SU-DHL-6 (cell line): ENCODE results near the gene SPIB.

ENCODE experiments used
- H2AFZ ChIP-seq: fragments of 200-600 bp; sonication (generic); 2 replicates; pipeline ENCODE4 v1.6.1; 2014; ENCODE audit warnings: low read depth, mild to moderate bottlenecking, moderate library complexity, mixed read lengths, antibody characterized with exemption, low read length; ENCODE audit not compliant: severe bottlenecking
- H3F3A ChIP-seq: fragments of 200-600 bp; shearing (Covaris generic); 2 replicates; pipeline ENCODE4 v1.6.0; 2016; ENCODE audit warnings: antibody characterized with exemption, mild to moderate bottlenecking; ENCODE audit not compliant: insufficient read depth
- H3K27ac ChIP-seq: fragments of 200-600 bp; sonication (generic); 2 replicates; pipeline ENCODE4 v1.5.1; 2016; ENCODE audit warnings: low read depth, mild to moderate bottlenecking, low read length, moderate library complexity, mixed read lengths
- H3K27me3 ChIP-seq: fragments of 200-600 bp; sonication (generic), shearing (Covaris generic); 2 replicates; pipeline ENCODE4 v1.6.0; 2014; ENCODE audit warnings: mild to moderate bottlenecking, low read length
- H3K36me3 ChIP-seq: fragments of 200-600 bp; sonication (generic); 2 replicates; pipeline ENCODE4 v1.6.1; 2014; ENCODE audit warnings: mild to moderate bottlenecking, low read length, mixed read lengths
- H3K4me2 ChIP-seq: fragments of 300-600, 200-600 bp; shearing (Covaris generic), sonication (generic); 2 replicates; pipeline ENCODE4 v1.6.0; 2014; ENCODE audit warnings: low read length, low read depth, mild to moderate bottlenecking; ENCODE audit not compliant: poor library complexity, severe bottlenecking
- H3K4me3 ChIP-seq: fragments of 200-600 bp; sonication (generic); 2 replicates; pipeline ENCODE4 v1.5.1; 2014; ENCODE audit warnings: antibody characterized with exemption, low read length, mild to moderate bottlenecking, mixed read lengths; ENCODE audit not compliant: insufficient read depth, poor library complexity, severe bottlenecking
- H3K79me2 ChIP-seq: fragments of 200-600 bp; sonication (generic); 2 replicates; pipeline ENCODE4 v1.6.1; 2014; ENCODE audit warnings: mild to moderate bottlenecking, low read length, moderate library complexity; ENCODE audit not compliant: insufficient read depth
- H3K9ac ChIP-seq: fragments of 200-600 bp; sonication (generic); 2 replicates; pipeline ENCODE4 v1.7.0; 2014; ENCODE audit warnings: mild to moderate bottlenecking, low read length
- H3K9me2 ChIP-seq: fragments of 200-600 bp; sonication (generic); replicated peaks from 2 replicates; pipeline ENCODE4 v1.6.1; 2014; ENCODE audit warnings: low read length; ENCODE audit not compliant: insufficient read depth
- H3K9me3 ChIP-seq: fragments of 200-600 bp; sonication (generic); 2 replicates; pipeline ENCODE4 v1.6.1; 2014; ENCODE audit warnings: low read length, mixed read lengths; ENCODE audit not compliant: insufficient read depth
- H4K20me1 ChIP-seq: fragments of 200-600 bp; sonication (generic); 2 replicates; pipeline ENCODE4 v1.6.1; 2014; ENCODE audit warnings: low read depth, mild to moderate bottlenecking, antibody characterized with exemption, low read length, moderate library complexity, mixed read lengths
- EZH2phosphoT487 ChIP-seq: fragments of 200-600 bp; sonication (generic), shearing (Covaris generic); conservative IDR thresholded peaks from 2 replicates; pipeline ENCODE4 v1.6.1; 2018; ENCODE audit warnings: mild to moderate bottlenecking, antibody characterized with exemption, low read length, moderate library complexity, mixed read lengths
- TF ChIP-seq, protein P1 (sequence below): fragments of 200-600 bp; sonication (generic); IDR thresholded peaks from one replicate; pipeline ENCODE4 v1.5.1; 2017; ENCODE audit warnings: antibody characterized with exemption, mild to moderate bottlenecking, low read length, moderate library complexity; ENCODE audit not compliant: insufficient read depth, poor library complexity, severe bottlenecking

Gene SPIB

DNA sequence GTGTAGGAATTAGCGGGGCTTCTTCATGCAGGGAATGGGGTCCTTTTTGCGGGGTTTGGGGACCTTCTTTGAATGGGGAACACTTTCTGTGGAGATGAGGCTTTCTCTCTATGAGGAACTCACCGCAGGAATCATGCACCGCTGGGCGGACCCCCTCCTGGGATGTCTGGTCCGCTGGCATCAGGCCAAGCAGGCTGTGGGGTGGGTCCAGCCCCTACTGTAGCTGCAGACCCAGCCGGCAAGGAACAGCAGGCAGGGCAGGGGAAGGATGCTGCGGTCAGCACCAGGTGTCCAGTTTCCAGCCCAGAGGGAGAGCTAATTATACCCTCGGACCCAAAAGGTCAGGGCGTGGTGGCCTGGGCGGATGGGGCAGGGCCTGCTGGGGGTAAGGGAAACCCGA is 15.8 kb downstream of the SPIB start:
- H3K9me2 ChIP-seq, result no peaks in the 10 kb centered on the region
- no peak overlapping the region for H3K4me3 ChIP-seq
- H3K4me2 ChIP-seq, result no peak overlapping the region
- H2AFZ ChIP-seq, result no peak overlapping the region
- H3K27me3 ChIP-seq, result no peaks in the 10 kb centered on the region
- no peaks in the 10 kb centered on the region for H3K36me3 ChIP-seq
- no peaks in the 10 kb centered on the region for H4K20me1 ChIP-seq
- H3F3A ChIP-seq, result peaks cover 35% of the 10 kb centered on the region
- TF ChIP-seq, protein P1, sequence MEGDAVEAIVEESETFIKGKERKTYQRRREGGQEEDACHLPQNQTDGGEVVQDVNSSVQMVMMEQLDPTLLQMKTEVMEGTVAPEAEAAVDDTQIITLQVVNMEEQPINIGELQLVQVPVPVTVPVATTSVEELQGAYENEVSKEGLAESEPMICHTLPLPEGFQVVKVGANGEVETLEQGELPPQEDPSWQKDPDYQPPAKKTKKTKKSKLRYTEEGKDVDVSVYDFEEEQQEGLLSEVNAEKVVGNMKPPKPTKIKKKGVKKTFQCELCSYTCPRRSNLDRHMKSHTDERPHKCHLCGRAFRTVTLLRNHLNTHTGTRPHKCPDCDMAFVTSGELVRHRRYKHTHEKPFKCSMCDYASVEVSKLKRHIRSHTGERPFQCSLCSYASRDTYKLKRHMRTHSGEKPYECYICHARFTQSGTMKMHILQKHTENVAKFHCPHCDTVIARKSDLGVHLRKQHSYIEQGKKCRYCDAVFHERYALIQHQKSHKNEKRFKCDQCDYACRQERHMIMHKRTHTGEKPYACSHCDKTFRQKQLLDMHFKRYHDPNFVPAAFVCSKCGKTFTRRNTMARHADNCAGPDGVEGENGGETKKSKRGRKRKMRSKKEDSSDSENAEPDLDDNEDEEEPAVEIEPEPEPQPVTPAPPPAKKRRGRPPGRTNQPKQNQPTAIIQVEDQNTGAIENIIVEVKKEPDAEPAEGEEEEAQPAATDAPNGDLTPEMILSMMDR, result no peak
- TF ChIP-seq EZH2phosphoT487, result no peak
- H3K9ac ChIP-seq, result no peak overlapping the region
- H3K27ac ChIP-seq, result peak overlapping the region; percentile 70
- H3K9me3 ChIP-seq, result no peaks in the 10 kb centered on the region
- H3K79me2 ChIP-seq, result no peaks in the 10 kb centered on the region

DNA sequence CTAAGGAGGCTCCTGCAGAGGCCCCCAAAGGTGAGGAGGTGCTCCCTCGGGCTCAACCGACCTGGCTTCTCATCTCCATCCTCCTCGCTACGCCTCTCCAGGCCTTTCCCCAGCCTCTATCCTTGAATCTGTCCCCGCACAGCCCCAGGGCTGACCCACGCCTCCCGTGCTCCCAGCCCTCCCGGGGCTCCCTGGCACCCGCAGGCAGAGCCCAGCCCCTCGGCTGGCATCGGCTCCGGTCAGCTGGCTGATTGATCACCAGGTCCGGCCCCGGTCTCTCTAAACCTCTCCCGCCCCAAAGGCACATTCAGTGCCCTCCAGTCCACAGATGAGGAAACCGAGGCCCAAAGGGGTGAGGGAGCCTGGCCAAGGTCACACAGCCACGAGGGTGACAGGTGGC is 16.5 kb downstream of the SPIB start:
- Histone ChIP-seq H3K4me2 (no peak overlapping the region), H3K9ac (no peak overlapping the region), H3K9me2 (no peaks in the 10 kb centered on the region), H4K20me1 (no peaks in the 10 kb centered on the region), H3K4me3 (no peak overlapping the region), H3K79me2 (no peaks in the 10 kb centered on the region), H3F3A (peaks cover 30% of the 10 kb centered on the region), H3K9me3 (no peaks in the 10 kb centered on the region), H2AFZ (no peak overlapping the region), H3K36me3 (no peaks in the 10 kb centered on the region), H3K27ac (no peak overlapping the region), H3K27me3 (no peaks in the 10 kb centered on the region)
- no peak for TF ChIP-seq EZH2phosphoT487
- TF ChIP-seq, protein P1, result no peak

DNA sequence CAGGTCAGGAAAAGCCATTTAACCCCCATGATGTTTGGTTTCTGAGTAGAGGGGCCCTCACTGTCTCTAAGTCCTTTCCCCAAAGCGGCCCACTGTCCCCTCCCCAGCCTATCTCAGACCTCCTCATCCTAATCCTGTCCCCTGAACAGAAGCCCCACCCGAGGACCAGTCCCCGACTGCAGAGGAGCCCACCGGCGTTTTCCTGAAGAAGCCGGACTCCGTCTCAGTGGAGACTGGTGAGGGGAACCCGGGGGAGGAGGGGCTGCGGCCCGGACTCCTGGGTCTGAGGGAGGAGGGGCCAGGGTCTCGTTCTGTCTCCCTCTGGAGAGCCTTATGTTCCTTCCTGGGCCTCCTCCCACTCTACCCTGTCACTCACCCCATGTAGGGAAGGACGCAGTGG is 16.9 kb downstream of the SPIB start:
- no peaks in the 10 kb centered on the region for H3K9me2 ChIP-seq
- TF ChIP-seq, protein P1, result no peak
- TF ChIP-seq EZH2phosphoT487, result no peak
- no peak overlapping the region for H3K9ac ChIP-seq
- no peak overlapping the region for H3K4me3 ChIP-seq
- peaks cover 27% of the 10 kb centered on the region for H3F3A ChIP-seq
- H2AFZ ChIP-seq, result no peak overlapping the region
- no peak overlapping the region for H3K4me2 ChIP-seq
- H3K36me3 ChIP-seq, result no peaks in the 10 kb centered on the region
- no peak overlapping the region for H3K27ac ChIP-seq
- H4K20me1 ChIP-seq, result no peaks in the 10 kb centered on the region
- H3K27me3 ChIP-seq, result no peaks in the 10 kb centered on the region
- H3K9me3 ChIP-seq, result no peaks in the 10 kb centered on the region
- no peaks in the 10 kb centered on the region for H3K79me2 ChIP-seq
